ENCODE results near the gene ACTMAP.

ACTMAP gene

GRCh38 chr19:40716482-40717324, 33.6 kb downstream of the ACTMAP start, which contains the start of the genes COQ8B and ITPKC:
Gene COQ8B (minus strand): TSS chr19:40716886. CDS start chr19:40714632, 2,254 bp downstream.
Gene ITPKC (plus strand): TSS chr19:40717112. CDS start chr19:40717136, 24 bp downstream.
- H3K36me3 ChIP-seq (ENCODE audit: control insufficient read depth in 2 of 2, insufficient read depth in 1 of 2, low read length in 2 of 2) = peaks cover 22 to 45% of the 10 kb centered on the region in 2 experiments
- H3K4me3 ChIP-seq (ENCODE audit: low read depth, low read length) = peak within 1 kb of the TSS; percentile 60
- ChIA-PET POLR2A (interaction anchor here (0.5 to 2.4 kb wide), 33 partner anchors 9 to 1281 kb away, joined by 3 to 49 read pairs (median 5); partner anchors contain the start of genes ACTMAP, EGLN2, HNRNPUL1 and NUMBL), CTCF (interaction anchor here (0.5 to 1.4 kb wide), 12 partner anchors 18 to 258 kb away, joined by 3 to 8 read pairs (median 4); partner anchors contain the start of gene EGLN2)
- no peaks in the 10 kb centered on the region for H3K9me3 ChIP-seq (ENCODE audit: control insufficient read depth, insufficient read depth, low read depth, low read length)
- peak within 1 kb of the TSS; percentile 86 for H3K27ac ChIP-seq (ENCODE audit: extremely low read depth, low read depth, low read length)
- peaks cover 47% of the 10 kb centered on the region for H3K4me1 ChIP-seq (ENCODE audit: control insufficient read depth, insufficient read depth, low read length)
- TF ChIP-seq ZFP41 (tag by site-specific recombination; IDR thresholded peaks at IDR 0.05; ENCODE audit: borderline replicate concordance) = no peak
- no peak for TF ChIP-seq ZNF529 (tag by site-specific recombination; IDR thresholded peaks at IDR 0.05; ENCODE audit: insufficient replicate concordance)
- peak; percentile 55; the same call in 1 of the 2 replicates for TF ChIP-seq ZBTB6 (tag by site-specific recombination; IDR thresholded peaks at IDR 0.05)
- TF ChIP-seq ZBTB7A (tag by site-specific recombination; IDR thresholded peaks at IDR 0.05; ENCODE audit: low read depth) = no peak; the same call in 1 of the 2 replicates
- no peak for TF ChIP-seq TCF7L2 (IDR thresholded peaks at IDR 0.05; ENCODE audit: borderline replicate concordance, low read depth, low read length)
- no peak for TF ChIP-seq ZNF549 (tag by site-specific recombination; IDR thresholded peaks at IDR 0.05)
- no peak for TF ChIP-seq ZNF555 (tag by site-specific recombination; conservative IDR thresholded peaks at IDR 0.05)
- no peak; the same call in 1 of the 2 replicates for TF ChIP-seq ZSCAN16 (tag by site-specific recombination; IDR thresholded peaks at IDR 0.05)
- peak; percentile 61 for TF ChIP-seq ZIC2 (tag by site-specific recombination; IDR thresholded peaks at IDR 0.05)
- no peak for TF ChIP-seq ZNF521 (tag by site-specific recombination; IDR thresholded peaks at IDR 0.05)
- TF ChIP-seq ZNF645 (tag by site-specific recombination; IDR thresholded peaks at IDR 0.05) = no peak
- TF ChIP-seq ZNF707 (tag by site-specific recombination; IDR thresholded peaks at IDR 0.05) = no peak
- TF ChIP-seq ZNF747 (tag by site-specific recombination; IDR thresholded peaks at IDR 0.05) = no peak
- TF ChIP-seq ZNF488 (tag by site-specific recombination; IDR thresholded peaks at IDR 0.05) = no peak
- TF ChIP-seq ZNF76 (tag by site-specific recombination; IDR thresholded peaks at IDR 0.05; ENCODE audit: borderline replicate concordance, low read depth) = peak; percentile 62
- peak; percentile 99 for TF ChIP-seq SP2 (tag by site-specific recombination; IDR thresholded peaks at IDR 0.05)
- TF ChIP-seq ZNF837 (tag by site-specific recombination; IDR thresholded peaks at IDR 0.05) = no peak
- TF ChIP-seq ZSCAN30 (tag by site-specific recombination; IDR thresholded peaks at IDR 0.05) = peak; percentile 91
- peak; percentile 98 for TF ChIP-seq KLF10 (tag by site-specific recombination; IDR thresholded peaks at IDR 0.05)
- TF ChIP-seq GLI4 (tag by site-specific recombination; IDR thresholded peaks at IDR 0.05) = no peak
- TF ChIP-seq ZNF629 (tag by site-specific recombination; IDR thresholded peaks at IDR 0.05) = peak; percentile 92
- no peak for TF ChIP-seq MYNN (tag by site-specific recombination; IDR thresholded peaks at IDR 0.05; ENCODE audit: borderline replicate concordance)
- no peak for TF ChIP-seq ZNF169 (tag by site-specific recombination; IDR thresholded peaks at IDR 0.05)
- TF ChIP-seq YY2 (tag by site-specific recombination; IDR thresholded peaks at IDR 0.05) = no peak
- peak; percentile 76; the same call in 1 of the 2 replicates for TF ChIP-seq ZNF24 (tag by site-specific recombination; IDR thresholded peaks at IDR 0.05)
- no peak for TF ChIP-seq ZNF776 (tag by site-specific recombination; IDR thresholded peaks at IDR 0.05; ENCODE audit: borderline replicate concordance)
- TF ChIP-seq KLF9 (tag by site-specific recombination; IDR thresholded peaks at IDR 0.05; ENCODE audit: low read depth) = peak; percentile 92
- no peak for TF ChIP-seq PBX3 (CRISPR knock-in tag; IDR thresholded peaks at IDR 0.05)
- no peak for TF ChIP-seq ZNF658 (tag by site-specific recombination; IDR thresholded peaks at IDR 0.05)
- TF ChIP-seq ZNF335 (tag by site-specific recombination; conservative IDR thresholded peaks at IDR 0.05) = peak; percentile 61
- no peak for TF ChIP-seq SCRT1 (tag by site-specific recombination; IDR thresholded peaks at IDR 0.05; ENCODE audit: borderline replicate concordance)
- TF ChIP-seq ZNF140 (tag by site-specific recombination; IDR thresholded peaks at IDR 0.05) = no peak
- TF ChIP-seq WT1 (tag by site-specific recombination; IDR thresholded peaks at IDR 0.05) = peak; percentile 97
- TF ChIP-seq TRIM28 (IDR thresholded peaks at IDR 0.05; ENCODE audit: borderline replicate concordance, low read length) = no peak
